HEK293 (cell line): ENCODE data around the gene CCNDBP1.

Source experiments
- CTCF ChIA-PET: fragments of 350-600 bp; formaldehyde crosslinking; extraction: SDS; loops from one replicate; lab custom pipeline; 2021; ENCODE audit warnings: antibody characterized with exemption; lab: Yijun Ruan, JAX
- POLR2A ChIA-PET: fragments of 300-600 bp; formaldehyde crosslinking; extraction: SDS; loops from one replicate; lab custom pipeline; 2020; ENCODE audit warnings: antibody characterized with exemption, inconsistent platforms; lab: Yijun Ruan, JAX
- H3K27ac ChIP-seq: fragments of 200-500 bp; sonication (Bioruptor generic); 2 replicates; pipeline ENCODE4 v1.5.1; 2014; ENCODE audit warnings: low read depth, low read length, control low read depth, inconsistent platforms; ENCODE audit errors: extremely low read depth
- H3K36me3 ChIP-seq, 2 experiments: fragments of 200-500 bp in 1 of 2; sonication (Bioruptor generic) in 1 of 2; 1 replicate in 1 of 2; 2 replicates in 1 of 2; pipeline ENCODE4 v1.5.1; 2014 to 2017; ENCODE audit warnings: inconsistent platforms in 2 of 2, low read length in 2 of 2; ENCODE audit not compliant: control insufficient read depth in 2 of 2, insufficient read depth in 1 of 2
- H3K4me1 ChIP-seq: fragments of 200-500 bp; sonication (Bioruptor generic); 2 replicates; pipeline ENCODE4 v1.5.1; 2014; ENCODE audit warnings: mild to moderate bottlenecking, low read length, inconsistent platforms; ENCODE audit not compliant: control insufficient read depth, insufficient read depth
- H3K4me3 ChIP-seq: 2 replicates; pipeline ENCODE4 v1.5.1; 2011; ENCODE audit warnings: low read depth, mild to moderate bottlenecking, control low read depth, low read length, moderate library complexity
- H3K9me3 ChIP-seq: fragments of 200-500 bp; sonication (Bioruptor generic); 2 replicates; pipeline ENCODE4 v1.5.1; 2014; ENCODE audit warnings: low read depth, low read length, inconsistent platforms; ENCODE audit not compliant: control insufficient read depth, insufficient read depth
- BCL11B ChIP-seq: fragments of 450-650 bp; formaldehyde crosslinking; IDR thresholded peaks from 2 replicates; pipeline ENCODE4 v1.5.1; 2016; ENCODE audit warnings: low read depth, missing biosample characterization, missing genetic modification characterization
- GLI2 ChIP-seq: fragments of 450-650 bp; formaldehyde crosslinking; IDR thresholded peaks from 2 replicates; pipeline ENCODE4; 2017; ENCODE audit warnings: missing biosample characterization, missing genetic modification characterization, low read depth, borderline replicate concordance
- TSHZ1 ChIP-seq: fragments of 450-650 bp; formaldehyde crosslinking; IDR thresholded peaks from 2 replicates; pipeline ENCODE4 v1.5.1; 2016; ENCODE audit warnings: missing biosample characterization, missing genetic modification characterization, borderline replicate concordance
- ZBTB17 ChIP-seq: fragments of 450-650 bp; formaldehyde crosslinking; IDR thresholded peaks from 2 replicates; pipeline ENCODE4 v1.5.1; 2016; ENCODE audit warnings: missing biosample characterization, missing genetic modification characterization
- ZFP69B ChIP-seq: fragments of 450-650 bp; formaldehyde crosslinking; IDR thresholded peaks from 2 replicates; pipeline ENCODE4 v1.5.1; 2016; ENCODE audit warnings: missing biosample characterization, missing genetic modification characterization
- ZNF112 ChIP-seq: fragments of 450-650 bp; formaldehyde crosslinking; IDR thresholded peaks from 2 replicates; pipeline ENCODE4 v1.5.0; 2017; ENCODE audit warnings: missing biosample characterization, missing genetic modification characterization
- ZNF138 ChIP-seq: fragments of 450-650 bp; formaldehyde crosslinking; IDR thresholded peaks from 2 replicates; pipeline ENCODE4 v1.5.1; 2016; ENCODE audit warnings: missing biosample characterization, missing genetic modification characterization, borderline replicate concordance
- ZNF157 ChIP-seq: fragments of 450-650 bp; formaldehyde crosslinking; IDR thresholded peaks from 2 replicates; pipeline ENCODE4 v1.5.1; 2016; ENCODE audit warnings: missing biosample characterization, missing genetic modification characterization
- ZNF174 ChIP-seq: fragments of 450-650 bp; formaldehyde crosslinking; IDR thresholded peaks from 2 replicates; pipeline ENCODE4 v1.5.0; 2017; ENCODE audit warnings: missing biosample characterization, mild to moderate bottlenecking, missing genetic modification characterization
- ZNF2 ChIP-seq: fragments of 450-650 bp; formaldehyde crosslinking; IDR thresholded peaks from 2 replicates; pipeline ENCODE4 v1.5.1; 2016; ENCODE audit warnings: missing biosample characterization, missing genetic modification characterization
- ZNF223 ChIP-seq: fragments of 450-650 bp; formaldehyde crosslinking; IDR thresholded peaks from 2 replicates; pipeline ENCODE4 v1.5.1; 2016; ENCODE audit warnings: missing biosample characterization, missing genetic modification characterization
- ZNF23 ChIP-seq: fragments of 450-650 bp; formaldehyde crosslinking; IDR thresholded peaks from 2 replicates; pipeline ENCODE4 v1.5.1; 2016; ENCODE audit warnings: missing biosample characterization, missing genetic modification characterization, borderline replicate concordance
- ZNF302 ChIP-seq: fragments of 450-650 bp; formaldehyde crosslinking; IDR thresholded peaks from 2 replicates; pipeline ENCODE4 v1.5.1; 2016; ENCODE audit warnings: missing biosample characterization, missing genetic modification characterization, low read depth
- ZNF350 ChIP-seq: fragments of 450-650 bp; formaldehyde crosslinking; IDR thresholded peaks from 2 replicates; pipeline ENCODE4 v1.5.0; 2017; ENCODE audit warnings: missing biosample characterization, mild to moderate bottlenecking, missing genetic modification characterization
- ZNF555 ChIP-seq: fragments of 450-650 bp; formaldehyde crosslinking; conservative IDR thresholded peaks from 2 replicates; pipeline ENCODE4 v1.5.1; 2017; ENCODE audit warnings: missing biosample characterization, mild to moderate bottlenecking, missing genetic modification characterization, inconsistent platforms
- ZNF626 ChIP-seq: fragments of 450-650 bp; sonication (Bioruptor Pico); formaldehyde crosslinking; IDR thresholded peaks from 2 replicates; pipeline ENCODE4 v1.5.1; 2018; ENCODE audit warnings: missing biosample characterization, missing genetic modification characterization, inconsistent platforms
- ZNF830 ChIP-seq: fragments of 450-650 bp; IDR thresholded peaks from 2 replicates; pipeline ENCODE4 v1.5.0; 2018; ENCODE audit warnings: missing biosample characterization, missing genetic modification characterization, low read depth, mild to moderate bottlenecking, moderate library complexity
- TF ChIP-seq, protein P1 (sequence below): fragments of 450-650 bp; formaldehyde crosslinking; IDR thresholded peaks from 2 replicates; pipeline ENCODE4 v1.5.1; 2016; ENCODE audit warnings: missing biosample characterization, missing genetic modification characterization
- TF ChIP-seq, protein P2 (sequence below): fragments of 450-650 bp; formaldehyde crosslinking; IDR thresholded peaks from 2 replicates; pipeline ENCODE4 v1.5.1; 2016; ENCODE audit warnings: missing biosample characterization, missing genetic modification characterization

The CCNDBP1 gene

DNA sequence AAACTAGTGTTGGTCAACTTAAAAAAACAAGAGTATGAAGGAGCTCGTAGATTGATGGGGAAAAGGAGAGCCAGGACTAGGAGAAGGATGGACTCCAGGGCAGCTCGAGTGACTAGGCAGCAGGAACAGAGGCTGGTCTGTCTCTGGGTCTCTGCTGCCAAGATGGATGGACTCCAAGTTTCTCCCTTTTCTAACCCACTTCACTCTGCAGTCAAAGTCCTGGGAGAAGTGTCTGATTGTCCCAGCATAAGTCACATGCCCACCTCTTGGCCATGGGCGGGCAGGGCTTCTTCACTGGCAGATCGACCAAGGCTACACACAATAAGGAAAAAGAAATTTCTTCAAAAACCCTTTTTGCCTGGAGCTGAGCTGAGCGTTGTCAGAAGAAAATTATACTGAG is 44.8 kb downstream of the CCNDBP1 start:
- ChIA-PET POLR2A (interaction anchor here (0.6 kb wide), 1 partner anchor 237 kb away, joined by 4 read pairs; no protein-coding TSS in a partner anchor), CTCF (interaction anchor here (1.2 to 6.0 kb wide), 3 partner anchors 11 to 55 kb away, joined by 3 to 26 read pairs (median 4); no protein-coding TSS in a partner anchor)
- TF ChIP-seq, protein P1, sequence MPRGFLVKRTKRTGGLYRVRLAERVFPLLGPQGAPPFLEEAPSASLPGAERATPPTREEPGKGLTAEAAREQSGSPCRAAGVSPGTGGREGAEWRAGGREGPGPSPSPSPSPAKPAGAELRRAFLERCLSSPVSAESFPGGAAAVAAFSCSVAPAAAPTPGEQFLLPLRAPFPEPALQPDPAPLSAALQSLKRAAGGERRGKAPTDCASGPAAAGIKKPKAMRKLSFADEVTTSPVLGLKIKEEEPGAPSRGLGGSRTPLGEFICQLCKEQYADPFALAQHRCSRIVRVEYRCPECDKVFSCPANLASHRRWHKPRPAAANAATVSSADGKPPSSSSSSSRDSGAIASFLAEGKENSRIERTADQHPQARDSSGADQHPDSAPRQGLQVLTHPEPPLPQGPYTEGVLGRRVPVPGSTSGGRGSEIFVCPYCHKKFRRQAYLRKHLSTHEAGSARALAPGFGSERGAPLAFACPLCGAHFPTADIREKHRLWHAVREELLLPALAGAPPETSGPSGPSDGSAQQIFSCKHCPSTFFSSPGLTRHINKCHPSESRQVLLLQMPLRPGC (tag by site-specific recombination) = no peak
- TF ChIP-seq TSHZ1 (tag by site-specific recombination) = no peak
- Histone ChIP-seq H3K9me3 (no peaks in the 10 kb centered on the region), H3K4me1 (no peaks in the 10 kb centered on the region), H3K27ac (no peak overlapping the region), H3K4me3 (no peak overlapping the region), H3K36me3 (no peaks in the 10 kb centered on the region)

- POLR2A ChIA-PET = interaction anchor here (0.6 kb wide), 1 partner anchor 238 kb away, joined by 4 read pairs; no protein-coding TSS in a partner anchor
- no peak overlapping the region for H3K27ac ChIP-seq
- H3K9me3 ChIP-seq = no peaks in the 10 kb centered on the region
- no peak for TF ChIP-seq ZNF223 (tag by site-specific recombination)
- TF ChIP-seq ZNF830 = no peak
- no peak for TF ChIP-seq ZNF138
- TF ChIP-seq ZFP69B = no peak
- TF ChIP-seq ZBTB17 = no peak
- H3K36me3 ChIP-seq = no peaks in the 10 kb centered on the region
- no peak overlapping the region for H3K4me3 ChIP-seq
- CTCF ChIA-PET = interaction anchor here (0.6 to 6.0 kb wide), 6 partner anchors 10 to 494 kb away, joined by 3 to 26 read pairs (median 3); no protein-coding TSS in a partner anchor
- H3K4me1 ChIP-seq = no peaks in the 10 kb centered on the region
Measured at GRCh38 chr15:43230640-43231115, 45.5 kb downstream of the CCNDBP1 start.

DNA sequence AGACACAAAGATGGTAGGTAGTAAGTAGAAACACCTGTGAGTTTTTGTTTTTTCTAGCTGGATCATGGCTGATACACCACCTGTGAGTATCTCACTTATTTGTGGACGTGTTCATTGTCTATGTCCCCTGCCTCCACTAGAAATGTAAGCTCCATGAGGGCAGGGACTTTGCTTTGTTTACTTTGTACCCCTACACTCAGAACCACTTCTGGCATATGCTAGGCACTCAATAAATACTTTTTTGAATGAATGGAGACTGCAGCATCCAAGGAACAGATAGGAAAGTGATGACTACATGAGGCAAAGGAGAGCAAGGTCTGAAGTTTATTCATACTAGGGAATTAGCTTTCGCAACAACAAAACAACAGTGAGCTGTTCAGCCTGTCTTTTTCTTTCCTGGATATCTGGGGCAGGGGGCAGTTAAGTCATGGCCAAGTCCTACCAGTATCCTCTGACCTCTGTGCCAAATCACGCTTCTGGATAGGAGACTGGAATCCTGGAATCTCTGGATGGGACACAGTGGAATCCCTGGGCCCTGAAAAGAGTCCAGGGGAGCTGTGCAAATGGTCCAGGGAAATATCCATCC is 47.2 kb downstream of the CCNDBP1 start:
- ChIA-PET CTCF (interaction anchor here (1.1 to 6.0 kb wide), 3 partner anchors 8 to 53 kb away, joined by 3 to 26 read pairs (median 4); no protein-coding TSS in a partner anchor), POLR2A (no interaction called here)
- H3K9me3 ChIP-seq = no peaks in the 10 kb centered on the region
- H3K4me1 ChIP-seq = no peaks in the 10 kb centered on the region
- no peaks in the 10 kb centered on the region for H3K36me3 ChIP-seq
- H3K4me3 ChIP-seq = no peak overlapping the region
- no peak for TF ChIP-seq ZNF626 (tag by site-specific recombination)
- no peak for TF ChIP-seq GLI2 (tag by site-specific recombination)
- TF ChIP-seq ZNF2 = no peak
- TF ChIP-seq ZNF174 (tag by site-specific recombination) = no peak
- H3K27ac ChIP-seq = no peak overlapping the region

DNA sequence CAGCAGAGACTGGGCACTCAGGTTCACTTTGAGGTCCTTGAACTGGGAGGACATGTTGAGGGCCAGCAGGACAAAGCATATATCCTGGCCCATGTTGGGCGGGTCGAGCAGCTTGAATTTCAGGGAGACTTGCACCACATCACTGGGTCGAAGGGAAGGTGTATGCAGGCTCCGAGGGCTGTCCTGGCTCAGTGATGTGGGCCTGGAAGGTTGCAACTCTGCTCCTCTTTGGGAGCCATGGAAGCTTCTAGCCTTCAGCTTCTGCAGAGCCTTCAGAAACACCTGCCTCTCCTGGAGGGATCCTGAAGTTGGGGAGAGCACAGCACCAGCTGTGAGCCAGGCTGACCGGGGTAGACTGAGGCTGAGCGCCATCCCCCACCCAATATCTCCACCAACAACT is 50.3 kb downstream of the CCNDBP1 start:
- no peaks in the 10 kb centered on the region for H3K36me3 ChIP-seq
- ChIA-PET POLR2A (no interaction called here), CTCF (interaction anchor here (1.1 kb wide), 1 partner anchor 31 kb away, joined by 3 read pairs; no protein-coding TSS in a partner anchor)
- H3K27ac ChIP-seq = no peak overlapping the region
- H3K4me3 ChIP-seq = no peak overlapping the region
- H3K4me1 ChIP-seq = no peaks in the 10 kb centered on the region
- no peaks in the 10 kb centered on the region for H3K9me3 ChIP-seq
- TF ChIP-seq ZNF112 (tag by site-specific recombination) (no peak), ZNF23 (tag by site-specific recombination) (no peak), BCL11B (no peak), ZNF302 (tag by site-specific recombination) (no peak), ZNF157 (tag by site-specific recombination) (no peak), ZNF350 (tag by site-specific recombination) (no peak), ZNF555 (tag by site-specific recombination) (no peak)
- TF ChIP-seq, protein P2, sequence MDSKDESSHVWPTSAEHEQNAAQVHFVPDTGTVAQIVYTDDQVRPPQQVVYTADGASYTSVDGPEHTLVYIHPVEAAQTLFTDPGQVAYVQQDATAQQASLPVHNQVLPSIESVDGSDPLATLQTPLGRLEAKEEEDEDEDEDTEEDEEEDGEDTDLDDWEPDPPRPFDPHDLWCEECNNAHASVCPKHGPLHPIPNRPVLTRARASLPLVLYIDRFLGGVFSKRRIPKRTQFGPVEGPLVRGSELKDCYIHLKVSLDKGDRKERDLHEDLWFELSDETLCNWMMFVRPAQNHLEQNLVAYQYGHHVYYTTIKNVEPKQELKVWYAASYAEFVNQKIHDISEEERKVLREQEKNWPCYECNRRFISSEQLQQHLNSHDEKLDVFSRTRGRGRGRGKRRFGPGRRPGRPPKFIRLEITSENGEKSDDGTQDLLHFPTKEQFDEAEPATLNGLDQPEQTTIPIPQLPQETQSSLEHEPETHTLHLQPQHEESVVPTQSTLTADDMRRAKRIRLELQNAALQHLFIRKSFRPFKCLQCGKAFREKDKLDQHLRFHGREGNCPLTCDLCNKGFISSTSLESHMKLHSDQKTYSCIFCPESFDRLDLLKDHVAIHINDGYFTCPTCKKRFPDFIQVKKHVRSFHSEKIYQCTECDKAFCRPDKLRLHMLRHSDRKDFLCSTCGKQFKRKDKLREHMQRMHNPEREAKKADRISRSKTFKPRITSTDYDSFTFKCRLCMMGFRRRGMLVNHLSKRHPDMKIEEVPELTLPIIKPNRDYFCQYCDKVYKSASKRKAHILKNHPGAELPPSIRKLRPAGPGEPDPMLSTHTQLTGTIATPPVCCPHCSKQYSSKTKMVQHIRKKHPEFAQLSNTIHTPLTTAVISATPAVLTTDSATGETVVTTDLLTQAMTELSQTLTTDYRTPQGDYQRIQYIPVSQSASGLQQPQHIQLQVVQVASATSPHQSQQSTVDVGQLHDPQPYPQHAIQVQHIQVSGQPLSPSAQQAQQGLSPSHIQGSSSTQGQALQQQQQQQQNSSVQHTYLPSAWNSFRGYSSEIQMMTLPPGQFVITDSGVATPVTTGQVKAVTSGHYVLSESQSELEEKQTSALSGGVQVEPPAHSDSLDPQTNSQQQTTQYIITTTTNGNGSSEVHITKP = no peak
